ENCODE results near the gene EFNA5. TPM values are rescaled to one million over a fixed set of nuclear protein-coding genes. Genes with fewer than 3 reads are reported as not detected.
A peak's percentile ranks its signal among the peaks of the same experiment; 100 is the strongest.

The EFNA5 gene
- total RNA-seq, 1 donor from 2014 or later, result 12.0 TPM

DNA sequence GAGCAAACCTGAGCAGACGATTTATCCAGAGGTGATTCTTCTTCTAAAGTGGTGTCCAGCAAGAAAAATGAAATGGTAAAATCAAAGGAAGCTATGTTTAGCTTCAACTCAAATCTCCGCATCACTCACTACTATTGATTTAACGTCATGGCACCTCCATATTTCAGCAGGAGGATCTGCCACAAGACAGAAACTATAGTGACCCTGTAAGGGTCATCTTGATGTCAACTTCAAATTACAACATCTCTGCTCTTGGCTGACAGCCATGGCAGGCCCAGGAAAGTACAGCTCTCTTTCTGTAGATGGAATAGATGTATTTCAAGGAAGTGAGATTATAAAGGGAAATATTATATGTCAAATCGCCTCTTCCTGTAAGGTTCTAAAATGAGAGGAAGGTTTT lies 10.1 kb upstream of the EFNA5 start:
- TF ChIP-seq, protein P1, sequence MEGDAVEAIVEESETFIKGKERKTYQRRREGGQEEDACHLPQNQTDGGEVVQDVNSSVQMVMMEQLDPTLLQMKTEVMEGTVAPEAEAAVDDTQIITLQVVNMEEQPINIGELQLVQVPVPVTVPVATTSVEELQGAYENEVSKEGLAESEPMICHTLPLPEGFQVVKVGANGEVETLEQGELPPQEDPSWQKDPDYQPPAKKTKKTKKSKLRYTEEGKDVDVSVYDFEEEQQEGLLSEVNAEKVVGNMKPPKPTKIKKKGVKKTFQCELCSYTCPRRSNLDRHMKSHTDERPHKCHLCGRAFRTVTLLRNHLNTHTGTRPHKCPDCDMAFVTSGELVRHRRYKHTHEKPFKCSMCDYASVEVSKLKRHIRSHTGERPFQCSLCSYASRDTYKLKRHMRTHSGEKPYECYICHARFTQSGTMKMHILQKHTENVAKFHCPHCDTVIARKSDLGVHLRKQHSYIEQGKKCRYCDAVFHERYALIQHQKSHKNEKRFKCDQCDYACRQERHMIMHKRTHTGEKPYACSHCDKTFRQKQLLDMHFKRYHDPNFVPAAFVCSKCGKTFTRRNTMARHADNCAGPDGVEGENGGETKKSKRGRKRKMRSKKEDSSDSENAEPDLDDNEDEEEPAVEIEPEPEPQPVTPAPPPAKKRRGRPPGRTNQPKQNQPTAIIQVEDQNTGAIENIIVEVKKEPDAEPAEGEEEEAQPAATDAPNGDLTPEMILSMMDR (IDR thresholded peaks at IDR 0.05; ENCODE audit: unreplicated experiment), result no peak
- Mint-ChIP-seq H3K36me3 (ENCODE audit: insufficient read depth) (no peaks in the 10 kb centered on the region), H3K9me3 (ENCODE audit: low read depth) (no peaks in the 10 kb centered on the region), H3K4me3 (ENCODE audit: low read depth) (no peak overlapping the region), H3K4me1 (ENCODE audit: low read depth) (no peaks in the 10 kb centered on the region), H3K27ac (no peak overlapping the region), H3K27me3 (peaks cover 3% of the 10 kb centered on the region)
- DNase-seq (ENCODE audit: low spot score, unreplicated experiment), result no peak

DNA sequence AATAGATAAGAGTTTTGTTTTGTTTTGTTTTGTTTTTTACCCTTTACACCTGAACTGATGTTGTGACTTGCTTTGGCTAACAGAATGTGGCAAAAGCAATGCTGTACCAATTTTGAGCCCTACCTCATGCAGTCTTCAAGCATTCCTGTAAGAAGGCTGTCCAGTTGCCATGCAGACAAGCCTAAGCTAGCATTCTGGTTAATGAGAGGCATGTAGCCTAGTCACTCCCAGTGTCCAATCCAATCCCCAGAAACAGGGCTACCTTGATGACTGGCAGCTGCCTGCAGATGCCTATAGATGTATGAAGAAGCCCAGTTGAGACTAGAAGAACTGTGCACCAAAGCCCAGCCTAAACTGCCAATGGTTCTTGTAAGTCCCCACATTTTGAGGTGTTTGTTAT lies 9.4 kb upstream of the EFNA5 start:
- TF ChIP-seq, protein P1 (IDR thresholded peaks at IDR 0.05; ENCODE audit: unreplicated experiment), result no peak
- H3K4me1 Mint-ChIP-seq (ENCODE audit: low read depth), result no peaks in the 10 kb centered on the region
- DNase-seq (ENCODE audit: low spot score, unreplicated experiment), result no peak
- H3K9me3 Mint-ChIP-seq (ENCODE audit: low read depth), result no peaks in the 10 kb centered on the region
- no peak overlapping the region for H3K4me3 Mint-ChIP-seq (ENCODE audit: low read depth)
- no peaks in the 10 kb centered on the region for H3K36me3 Mint-ChIP-seq (ENCODE audit: insufficient read depth)
- peaks cover 6% of the 10 kb centered on the region for H3K27me3 Mint-ChIP-seq
- no peak overlapping the region for H3K27ac Mint-ChIP-seq

GRCh38 chr5:107676702-107677101 lies 6.0 kb upstream of the EFNA5 start:
- Mint-ChIP-seq H3K27me3 (peaks cover 19% of the 10 kb centered on the region), H3K27ac (no peak overlapping the region), H3K9me3 (ENCODE audit: low read depth) (no peaks in the 10 kb centered on the region), H3K4me3 (ENCODE audit: low read depth) (no peak overlapping the region), H3K36me3 (ENCODE audit: insufficient read depth) (no peaks in the 10 kb centered on the region), H3K4me1 (ENCODE audit: low read depth) (peaks cover 3% of the 10 kb centered on the region)
- no peak for DNase-seq (ENCODE audit: low spot score, unreplicated experiment)
- TF ChIP-seq, protein P1 (IDR thresholded peaks at IDR 0.05; ENCODE audit: unreplicated experiment), result no peak

DNA sequence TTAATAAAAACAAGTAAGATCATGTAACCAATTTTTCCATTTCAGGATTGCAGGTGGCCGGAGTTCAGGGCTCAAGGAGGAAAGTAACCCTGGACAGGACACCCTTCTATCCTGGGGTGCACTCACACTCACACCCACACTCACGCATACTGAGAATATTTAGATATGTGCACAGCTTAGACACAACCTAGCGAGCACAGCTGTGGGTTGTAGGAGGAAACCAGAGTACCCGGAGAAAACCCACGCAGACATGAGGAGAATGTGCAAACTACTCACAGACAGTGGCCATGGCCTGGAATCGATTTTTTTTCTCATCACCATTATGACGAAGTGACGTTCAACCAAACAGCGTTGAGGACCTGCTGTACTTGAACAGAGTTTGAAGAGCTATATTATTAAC lies 4.5 kb upstream of the EFNA5 start:
- peaks cover 4% of the 10 kb centered on the region for H3K4me1 Mint-ChIP-seq (ENCODE audit: low read depth)
- no peaks in the 10 kb centered on the region for H3K9me3 Mint-ChIP-seq (ENCODE audit: low read depth)
- TF ChIP-seq, protein P1 (IDR thresholded peaks at IDR 0.05; ENCODE audit: unreplicated experiment), result no peak
- no peak overlapping the region for H3K4me3 Mint-ChIP-seq (ENCODE audit: low read depth)
- peaks cover 19% of the 10 kb centered on the region for H3K27me3 Mint-ChIP-seq
- no peak for DNase-seq (ENCODE audit: low spot score, unreplicated experiment)
- H3K36me3 Mint-ChIP-seq (ENCODE audit: insufficient read depth), result no peaks in the 10 kb centered on the region
- H3K27ac Mint-ChIP-seq, result no peak overlapping the region

DNA sequence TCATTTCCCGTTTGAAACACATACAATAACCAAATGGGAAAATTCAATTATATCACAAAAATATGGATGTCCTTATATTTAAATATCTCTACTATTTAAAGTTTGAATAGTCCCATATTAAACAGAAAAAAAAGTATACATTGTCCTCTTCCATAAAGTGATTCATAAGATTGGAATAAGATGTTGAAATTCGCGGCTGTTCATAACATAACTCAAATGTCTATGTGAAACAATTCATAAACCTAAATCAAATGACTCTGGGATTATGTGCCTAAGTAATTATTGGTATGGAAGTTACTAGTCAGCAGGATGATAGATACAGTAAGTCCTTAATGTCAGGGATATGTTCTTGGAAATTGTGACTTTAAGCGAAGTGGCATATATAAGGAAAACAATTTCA lies 3.9 kb upstream of the EFNA5 start:
- DNase-seq (ENCODE audit: low spot score, unreplicated experiment), result no peak
- H3K4me1 Mint-ChIP-seq (ENCODE audit: low read depth), result peaks cover 4% of the 10 kb centered on the region
- no peak overlapping the region for H3K4me3 Mint-ChIP-seq (ENCODE audit: low read depth)
- peaks cover 16% of the 10 kb centered on the region for H3K27me3 Mint-ChIP-seq
- no peaks in the 10 kb centered on the region for H3K9me3 Mint-ChIP-seq (ENCODE audit: low read depth)
- no peaks in the 10 kb centered on the region for H3K36me3 Mint-ChIP-seq (ENCODE audit: insufficient read depth)
- TF ChIP-seq, protein P1 (IDR thresholded peaks at IDR 0.05; ENCODE audit: unreplicated experiment), result no peak
- H3K27ac Mint-ChIP-seq, result peak overlapping the region; percentile 53

Data from progenitor cell of endocrine pancreas (in vitro differentiated cells).